ENCODE measurements around the gene ADAM22.

Gene ADAM22

DNA sequence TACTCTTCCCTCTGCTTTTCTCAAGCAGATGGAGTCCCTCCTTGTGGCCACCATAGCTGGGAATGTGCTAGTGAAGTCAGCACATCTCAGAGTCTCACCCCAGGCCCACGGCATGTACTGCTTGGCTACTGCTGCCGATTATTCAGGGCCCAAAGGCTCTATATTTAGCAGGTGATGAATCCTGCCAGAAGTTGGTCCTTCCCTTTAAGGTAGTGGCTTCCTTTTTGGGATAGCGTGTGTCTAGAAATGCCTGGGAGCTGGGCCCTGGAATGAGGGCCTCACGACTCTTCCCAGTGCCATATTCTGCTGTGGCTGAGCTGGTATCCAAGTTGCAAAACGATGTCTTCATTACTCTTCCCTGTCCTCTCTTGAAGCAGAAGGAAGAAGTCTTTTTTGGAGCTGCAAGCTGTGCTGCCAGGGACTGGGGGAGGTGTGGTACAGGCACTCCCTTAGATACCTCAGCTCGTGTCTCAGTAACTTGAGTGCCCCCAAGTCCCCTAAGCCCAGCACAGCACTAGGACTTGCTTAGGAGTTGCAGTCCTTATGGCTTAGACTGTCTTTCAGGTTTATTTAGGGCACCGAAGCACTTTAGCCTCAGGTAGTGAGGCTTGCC is 100.1 kb downstream of the ADAM22 start:
- no peak for DNase-seq (ENCODE audit: low read depth in 3 of 3, low spot score in 1 of 3)

DNA sequence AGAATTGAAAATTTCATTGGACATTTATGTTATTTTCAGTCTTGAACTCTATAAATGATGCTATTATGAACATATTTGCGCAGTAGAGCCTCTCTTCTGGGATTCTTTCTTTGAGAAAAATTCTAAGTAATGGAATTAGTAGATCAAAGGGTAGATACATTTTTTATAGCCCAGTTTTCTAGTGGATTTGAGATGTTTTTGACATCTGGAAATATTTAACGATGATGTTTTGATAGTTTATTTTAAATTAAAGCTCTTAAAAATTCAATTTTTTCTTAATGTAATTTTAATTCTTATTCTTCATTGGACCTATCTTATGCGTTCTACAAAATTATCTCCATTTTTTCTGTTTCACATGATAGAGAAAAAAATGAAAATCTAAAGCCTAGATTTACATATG is 103.0 kb downstream of the ADAM22 start:
- no peak for DNase-seq (ENCODE audit: low read depth in 3 of 3, low spot score in 1 of 3)

DNA sequence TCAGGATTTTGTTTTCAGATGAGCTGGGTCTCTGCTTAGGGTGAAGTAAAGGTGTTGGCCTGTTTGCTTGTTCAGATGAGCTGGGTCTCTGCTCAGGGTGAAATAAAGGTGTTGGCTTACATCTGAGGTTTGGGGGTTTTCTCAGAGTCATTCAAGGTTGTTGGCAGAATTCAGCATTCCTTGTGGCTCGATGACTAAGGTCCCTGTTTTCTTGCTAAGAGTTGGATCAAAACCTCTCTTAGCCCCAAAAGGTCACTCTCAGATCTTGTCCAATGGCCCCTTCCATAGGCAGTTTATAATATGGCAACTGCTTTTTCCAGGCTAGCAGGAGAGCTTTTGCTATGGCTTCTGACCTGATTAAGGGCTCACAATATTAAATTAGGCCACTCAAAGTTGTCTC is 106.6 kb downstream of the ADAM22 start:
- DNase-seq (ENCODE audit: low read depth in 3 of 3, low spot score in 1 of 3) = no peak

DNA sequence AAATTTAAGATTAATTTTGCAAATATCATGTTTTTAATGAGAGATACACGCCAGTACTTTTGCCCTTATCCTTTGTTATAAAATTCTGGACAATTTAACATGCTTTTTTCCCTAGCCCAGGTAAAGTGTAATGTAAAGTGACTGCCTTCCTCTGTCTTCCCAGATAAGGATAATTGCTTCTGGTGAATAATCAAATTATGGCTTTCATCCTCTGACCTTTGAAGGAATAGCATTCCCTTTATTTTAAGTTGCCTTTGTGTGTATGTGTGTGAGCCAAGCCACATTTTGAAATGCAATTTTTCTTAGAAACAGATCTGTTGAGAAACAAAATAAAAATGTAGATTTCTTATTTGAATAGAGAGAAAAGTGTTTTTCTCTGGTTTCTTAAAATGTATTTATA is 107.5 kb downstream of the ADAM22 start:
- no peak for DNase-seq (ENCODE audit: low read depth in 3 of 3, low spot score in 1 of 3)

DNA sequence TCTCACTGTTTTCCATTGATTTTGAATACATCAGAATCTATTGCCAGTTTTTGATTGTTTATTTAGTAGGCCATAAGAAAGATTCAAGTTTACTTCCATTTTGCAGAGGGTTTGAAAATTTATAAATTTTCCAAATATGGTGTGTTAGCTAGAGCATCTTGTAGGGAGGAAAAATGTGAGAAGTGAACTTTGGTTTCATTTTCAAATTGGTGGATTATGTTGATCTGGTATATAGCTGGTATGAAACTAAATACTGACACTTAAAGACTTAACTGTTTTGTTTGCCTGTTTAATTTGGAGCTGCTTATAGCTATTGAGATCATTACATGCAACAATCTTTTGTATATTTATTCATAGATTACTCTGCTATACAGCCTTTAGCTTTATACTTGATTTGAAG is 108.1 kb downstream of the ADAM22 start:
- no peak for DNase-seq (ENCODE audit: low read depth in 3 of 3, low spot score in 1 of 3)

DNA sequence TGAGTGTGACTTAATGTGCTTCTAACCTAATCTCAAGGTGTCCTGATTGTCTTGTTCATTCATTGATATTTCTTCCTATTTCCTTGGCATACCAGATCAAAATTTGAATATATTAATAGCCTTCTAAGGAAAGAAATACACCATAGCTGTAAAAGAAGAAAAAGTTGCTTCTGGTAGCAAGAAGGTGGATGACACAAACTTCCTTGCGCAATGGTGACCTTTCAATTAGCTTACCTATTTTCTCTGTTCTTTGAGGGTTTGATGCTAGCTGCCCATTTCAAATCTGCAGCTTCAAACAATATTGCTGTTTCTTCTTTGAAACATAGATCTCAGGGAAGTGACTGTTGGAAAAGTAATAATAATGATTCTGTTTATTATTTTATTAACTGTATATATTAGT is 108.8 kb downstream of the ADAM22 start:
- DNase-seq (ENCODE audit: low read depth in 3 of 3, low spot score in 1 of 3) = no peak

DNA sequence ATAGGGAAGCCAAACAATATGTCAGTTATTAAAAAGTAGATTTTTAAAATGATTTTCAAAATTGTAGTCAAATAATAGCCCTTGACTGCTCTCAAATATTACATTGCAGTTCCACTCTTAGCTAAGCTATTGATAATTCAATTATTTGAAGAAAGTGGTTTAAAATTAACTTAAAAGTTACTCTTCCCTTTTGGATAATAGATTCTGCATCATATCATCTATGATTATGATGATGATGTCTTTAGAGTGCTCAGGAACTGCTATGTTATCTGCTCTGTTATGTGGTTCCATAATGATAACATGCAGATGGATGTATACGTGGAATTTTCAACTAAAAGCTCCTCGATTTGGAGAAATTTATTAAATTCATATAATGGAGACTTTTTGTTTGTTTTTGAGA is 110.0 kb downstream of the ADAM22 start:
- no peak for DNase-seq (ENCODE audit: low read depth in 3 of 3, low spot score in 1 of 3)

DNA sequence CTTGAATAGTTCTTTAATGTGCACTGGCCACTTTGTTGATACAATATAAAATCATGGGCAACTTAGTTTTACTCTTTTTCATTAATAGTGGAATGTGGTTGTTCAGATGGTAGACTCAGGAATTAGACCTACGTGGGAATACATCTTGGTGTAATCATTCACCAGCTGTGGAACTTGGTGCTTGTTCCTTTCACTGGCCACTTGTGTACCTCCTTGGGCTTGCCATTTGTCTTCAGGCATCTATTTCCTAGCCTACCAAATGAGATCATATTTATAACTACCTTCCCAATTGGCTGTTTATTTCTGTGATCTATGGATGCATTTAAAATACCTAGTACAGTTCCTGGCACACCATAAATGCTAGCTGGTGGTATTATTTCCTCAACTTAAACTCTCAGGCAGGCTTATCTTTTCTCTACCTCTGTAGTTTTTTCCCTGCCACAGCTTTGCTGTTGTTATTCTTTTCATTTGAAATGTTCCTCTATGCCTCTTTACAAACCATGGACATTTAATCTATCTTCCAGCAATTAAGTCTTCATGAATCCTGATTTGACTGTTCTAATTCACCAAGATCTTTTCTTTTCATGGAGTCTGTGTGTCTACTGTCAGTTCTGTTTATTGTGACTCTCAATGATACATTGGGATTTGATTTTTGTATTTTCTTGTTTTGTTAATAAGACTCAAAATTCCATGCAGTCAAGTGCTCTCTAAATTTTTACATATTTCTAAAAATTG is 113.0 kb downstream of the ADAM22 start:
- DNase-seq (ENCODE audit: low read depth in 3 of 3, low spot score in 1 of 3) = no peak

DNA sequence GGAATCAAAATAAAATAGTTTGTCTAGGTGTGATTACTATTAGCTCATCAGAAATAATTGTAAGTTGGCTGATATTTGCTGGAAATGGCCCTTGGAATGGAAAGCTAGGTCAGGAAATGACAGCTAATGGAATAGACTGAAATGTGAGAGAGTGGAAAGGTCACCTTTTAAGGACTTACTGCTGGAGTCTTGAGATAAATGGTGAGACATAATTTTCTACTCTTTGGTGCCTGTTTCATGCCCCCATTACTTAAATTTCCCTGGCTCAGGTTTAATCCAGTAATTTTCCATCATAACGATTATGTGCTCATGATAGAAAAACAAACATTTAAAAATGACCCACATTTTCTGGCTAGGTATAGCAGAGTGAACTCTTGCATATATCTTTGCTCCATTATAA is 123.6 kb downstream of the ADAM22 start:
- no peak for DNase-seq (ENCODE audit: low read depth in 3 of 3, low spot score in 1 of 3)

DNA sequence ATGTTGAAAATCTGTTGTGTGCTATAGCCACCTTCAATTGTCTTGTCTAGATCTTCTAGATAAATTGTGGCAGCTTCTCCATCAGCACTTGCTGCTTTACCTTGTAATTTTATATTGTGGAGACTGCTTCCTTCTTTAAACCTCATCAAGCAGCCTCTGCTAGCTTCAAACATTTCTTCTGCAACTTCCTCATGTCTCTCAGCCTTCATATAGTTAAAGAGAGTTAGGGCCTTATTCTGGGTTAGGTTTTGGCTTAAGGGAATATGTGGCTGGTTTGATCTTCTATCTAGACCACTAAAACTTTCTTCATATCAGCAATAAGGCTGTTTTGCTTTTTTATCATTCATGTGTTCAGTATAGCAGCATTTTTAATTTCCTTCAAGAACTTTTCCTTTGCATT is 128.2 kb downstream of the ADAM22 start:
- DNase-seq (ENCODE audit: low read depth in 3 of 3, low spot score in 1 of 3) = no peak

DNA sequence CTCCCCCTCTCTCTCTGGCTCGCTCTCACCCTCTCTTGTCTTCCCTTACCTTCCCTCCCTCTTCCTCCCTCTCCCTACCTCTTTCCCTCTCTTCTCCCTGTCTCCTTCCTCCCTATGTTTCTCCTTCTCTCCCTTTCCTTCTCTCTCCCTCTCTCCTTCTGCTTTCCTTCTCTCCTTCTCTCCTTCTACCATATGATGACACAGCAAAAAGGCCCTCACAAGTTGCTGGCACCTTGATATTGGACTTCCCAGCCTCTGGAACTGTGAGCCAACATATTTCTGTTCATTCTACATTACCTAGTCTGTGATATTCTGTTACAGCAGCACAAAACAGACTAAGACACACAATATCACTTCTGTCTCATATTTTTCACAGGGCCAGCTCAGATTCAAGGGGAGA is 135.0 kb downstream of the ADAM22 start:
- no peak for DNase-seq (ENCODE audit: low read depth in 3 of 3, low spot score in 1 of 3)

DNA sequence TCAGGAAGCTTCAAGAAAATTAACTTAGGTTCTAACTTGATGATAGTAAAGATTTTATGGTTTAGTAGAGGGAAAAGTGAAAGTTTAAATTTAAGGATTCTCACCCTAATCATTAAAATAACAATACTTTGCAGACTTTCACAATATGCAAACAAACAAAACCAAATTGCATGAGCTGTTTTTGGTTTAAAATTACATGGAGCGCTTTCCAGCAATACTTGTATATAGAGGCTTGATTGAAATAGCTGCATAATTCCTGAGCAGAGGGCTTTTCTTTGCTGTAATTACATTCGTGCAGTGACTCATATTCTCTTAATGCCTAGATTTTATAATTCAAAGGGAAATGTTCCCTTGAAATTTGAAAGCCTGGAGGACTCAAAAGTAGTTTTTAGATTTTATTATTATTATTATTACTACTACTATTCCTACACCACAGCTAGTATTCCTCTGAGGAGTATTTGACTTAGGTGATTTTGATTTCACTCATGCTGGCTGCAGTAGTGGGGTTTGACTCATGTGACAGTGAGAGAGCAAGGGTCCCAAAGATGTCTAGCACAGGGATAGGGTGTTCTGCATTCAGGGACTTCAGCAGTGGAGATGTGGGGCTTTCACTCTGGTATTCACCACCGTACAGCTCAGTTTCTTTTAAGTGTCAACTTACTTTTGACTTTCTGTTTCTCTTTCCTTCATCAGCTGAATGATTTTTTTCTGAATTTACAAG is 138.1 kb downstream of the ADAM22 start:
- no peak for DNase-seq (ENCODE audit: low read depth in 3 of 3, low spot score in 1 of 3)

DNA sequence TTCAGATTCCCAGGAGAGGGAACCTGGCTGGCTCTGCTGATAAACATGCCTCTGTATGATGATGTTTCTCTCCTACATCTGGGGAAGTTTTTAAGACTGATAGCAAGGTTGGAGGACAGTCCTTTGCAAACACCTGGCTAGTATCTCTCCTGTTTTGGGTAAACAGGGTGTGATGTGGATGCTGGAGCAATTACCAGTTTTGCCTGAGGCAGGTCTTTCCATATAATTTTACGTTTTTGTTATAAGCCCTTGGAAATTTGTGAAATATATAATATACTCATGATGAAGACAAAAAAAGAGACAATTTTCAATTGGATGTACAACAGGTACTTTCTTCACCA is 138.6 kb downstream of the ADAM22 start:
- no peak for DNase-seq (ENCODE audit: low read depth in 3 of 3, low spot score in 1 of 3)

DNA sequence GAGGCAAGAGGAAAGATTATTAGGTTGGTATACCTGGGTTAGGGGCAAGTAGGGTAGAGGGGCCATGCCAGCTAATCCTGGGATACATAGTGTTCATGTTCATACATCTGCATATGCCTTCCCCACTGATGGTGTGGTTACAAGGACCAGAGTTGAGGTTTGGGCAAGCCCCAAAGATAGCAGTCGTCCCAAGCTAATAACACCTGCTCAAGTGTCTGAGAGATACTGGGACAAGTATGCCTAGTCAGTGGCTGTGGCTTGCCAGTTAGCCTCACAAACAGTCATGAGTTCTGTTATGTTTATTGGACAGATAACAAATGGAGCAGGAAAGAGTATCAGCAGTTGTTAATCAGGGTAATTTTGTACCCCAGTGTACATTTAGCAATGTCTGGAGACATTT is 139.6 kb downstream of the ADAM22 start:
- no peak for DNase-seq (ENCODE audit: low read depth in 3 of 3, low spot score in 1 of 3)

DNA sequence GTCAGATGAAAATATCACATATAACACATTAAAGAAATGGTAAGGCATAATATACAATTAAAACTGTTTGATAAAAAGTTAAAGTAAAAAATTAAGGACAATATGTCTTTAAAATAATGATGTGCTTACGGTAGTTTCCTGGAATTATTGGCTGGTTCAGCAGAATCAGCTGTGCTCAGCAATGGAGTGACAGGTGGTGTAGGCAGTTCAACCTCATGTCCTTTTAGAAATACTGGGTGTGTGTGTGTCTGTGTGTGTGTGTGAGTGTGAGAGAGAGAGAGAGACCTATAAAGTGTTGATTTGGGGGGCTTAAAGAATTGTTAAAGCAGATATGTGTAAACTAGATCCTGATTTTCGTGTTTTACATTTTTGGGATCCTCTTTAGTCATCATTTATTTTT is 141.2 kb downstream of the ADAM22 start:
- DNase-seq (ENCODE audit: low read depth in 3 of 3, low spot score in 1 of 3) = no peak

DNA sequence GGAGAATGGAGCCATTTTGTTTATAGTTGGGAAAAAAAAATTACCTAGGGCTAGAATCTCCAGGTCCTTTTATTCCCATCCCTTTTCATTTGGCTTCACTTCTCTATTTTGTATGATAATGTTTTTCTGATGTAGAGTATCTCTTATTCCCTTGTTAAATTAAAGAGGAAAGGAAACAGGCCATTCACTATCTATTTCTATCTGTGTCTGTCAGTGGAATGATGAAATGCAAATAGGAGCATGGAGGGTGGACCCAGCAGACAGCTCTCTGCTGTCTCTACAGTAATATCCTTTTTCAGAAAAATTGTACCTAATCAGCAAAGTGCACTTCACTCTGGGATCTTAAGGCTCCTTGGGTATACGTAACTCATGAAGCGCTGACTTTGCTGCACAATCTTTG is 149.8 kb downstream of the ADAM22 start:
- no peak for DNase-seq (ENCODE audit: low read depth in 3 of 3, low spot score in 1 of 3)

DNA sequence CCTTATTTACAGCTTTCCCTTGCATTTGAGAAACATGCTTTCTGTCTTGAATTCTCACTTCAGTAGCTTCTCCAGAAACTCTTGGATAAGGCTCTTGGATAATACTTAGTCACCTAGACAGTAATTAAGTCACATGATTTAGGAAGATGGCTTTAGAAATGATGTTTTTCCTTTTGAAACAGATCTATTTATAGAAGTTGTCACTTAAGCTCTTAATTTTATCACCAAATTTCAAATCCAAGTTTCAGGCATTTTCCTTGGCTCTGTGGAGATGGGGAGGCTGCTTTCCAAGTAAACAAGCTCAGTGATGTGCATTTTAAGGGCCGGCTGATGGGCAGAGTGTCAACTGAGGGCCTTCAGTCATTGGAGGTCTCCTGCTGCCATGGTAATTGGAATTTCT is 155.5 kb downstream of the ADAM22 start:
- DNase-seq (ENCODE audit: low read depth in 3 of 3, low spot score in 1 of 3) = no peak

DNA sequence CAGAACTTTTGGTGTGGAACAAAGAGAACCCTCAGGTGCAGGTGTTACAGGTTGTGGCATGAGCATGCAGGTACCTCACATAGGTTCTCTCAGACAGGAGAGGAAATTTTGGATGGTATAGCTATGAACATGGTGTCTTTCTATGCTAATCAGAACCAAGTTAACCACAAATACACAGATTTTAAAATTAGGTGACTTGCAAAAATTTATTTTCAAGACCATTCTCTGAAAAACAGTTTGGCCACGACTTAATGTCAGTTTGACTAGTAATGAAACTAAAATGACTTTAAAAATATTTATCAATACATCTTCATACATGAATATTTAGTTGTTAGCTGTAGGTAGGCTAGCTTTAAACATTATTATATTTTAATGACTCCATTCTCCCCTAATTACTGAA is 156.2 kb downstream of the ADAM22 start:
- no peak for DNase-seq (ENCODE audit: low read depth in 3 of 3, low spot score in 1 of 3)

DNA sequence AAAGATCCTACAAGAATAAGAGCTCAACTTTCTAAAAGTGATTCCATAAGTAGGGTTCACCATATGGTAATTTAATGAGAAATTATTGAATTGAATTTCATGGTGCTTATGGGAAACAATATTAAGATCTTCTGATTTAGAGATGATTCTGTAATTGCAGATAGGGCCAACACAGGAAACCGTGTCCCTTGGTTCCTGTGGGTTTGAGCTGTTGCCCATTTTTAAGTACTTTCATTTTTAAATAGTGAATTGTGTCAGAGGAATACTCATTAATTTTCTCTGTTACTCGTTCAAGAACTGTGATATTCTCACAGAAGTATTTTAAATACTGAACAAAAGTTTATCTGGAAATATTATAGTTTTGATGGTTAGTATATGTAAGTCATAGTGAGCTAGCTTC is 156.6 kb downstream of the ADAM22 start:
- DNase-seq (ENCODE audit: low read depth in 3 of 3, low spot score in 1 of 3) = no peak

DNA sequence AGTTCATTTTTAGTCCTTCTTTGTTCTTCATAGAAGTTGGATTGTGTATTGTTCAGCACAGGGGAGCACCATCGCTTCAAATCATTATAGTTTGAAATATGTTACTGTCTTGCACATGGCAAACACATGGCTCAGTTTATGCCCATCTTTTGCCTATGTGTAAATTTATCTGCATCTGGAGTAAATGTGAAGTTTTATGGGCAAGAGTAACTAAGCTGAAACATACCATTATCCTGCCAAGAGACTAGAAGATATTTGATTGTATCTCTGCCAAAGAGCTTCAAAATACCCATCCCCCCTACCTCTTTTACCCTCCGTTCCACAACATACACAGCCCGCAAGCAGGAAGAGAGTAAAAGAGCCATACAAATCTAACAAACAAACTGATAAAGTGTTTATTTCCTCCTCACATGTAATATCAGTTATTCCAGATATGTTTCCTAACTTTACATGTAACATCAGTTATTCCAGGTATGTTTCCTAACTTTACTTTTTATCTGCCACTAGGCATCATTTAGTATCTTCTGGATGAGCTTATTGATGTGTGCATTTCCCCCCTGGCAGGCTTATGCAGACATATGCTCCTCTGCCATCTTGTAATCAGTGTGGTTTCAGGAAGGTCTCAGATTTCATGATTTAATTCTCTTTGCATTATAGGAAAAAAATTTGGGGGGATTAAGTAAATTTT is 158.1 kb downstream of the ADAM22 start:
- DNase-seq (ENCODE audit: low read depth in 3 of 3, low spot score in 1 of 3) = no peak

DNA sequence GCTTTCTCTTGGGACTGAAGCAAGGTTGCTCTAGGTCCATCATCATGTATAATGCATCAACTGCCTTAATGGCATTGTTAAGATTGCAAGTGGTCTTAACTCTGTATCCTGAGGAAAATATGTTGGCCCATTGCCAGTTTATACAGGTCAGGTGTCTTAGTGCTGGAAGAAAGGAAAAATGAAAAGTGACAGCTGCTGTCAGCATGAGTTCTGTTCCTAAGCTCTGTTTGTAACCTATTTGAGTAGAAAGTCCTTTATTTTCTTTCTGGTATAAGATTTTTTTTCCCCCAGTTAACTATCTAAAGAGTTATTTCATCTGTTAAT is 158.6 kb downstream of the ADAM22 start:
- no peak for DNase-seq (ENCODE audit: low read depth in 3 of 3, low spot score in 1 of 3)

DNA sequence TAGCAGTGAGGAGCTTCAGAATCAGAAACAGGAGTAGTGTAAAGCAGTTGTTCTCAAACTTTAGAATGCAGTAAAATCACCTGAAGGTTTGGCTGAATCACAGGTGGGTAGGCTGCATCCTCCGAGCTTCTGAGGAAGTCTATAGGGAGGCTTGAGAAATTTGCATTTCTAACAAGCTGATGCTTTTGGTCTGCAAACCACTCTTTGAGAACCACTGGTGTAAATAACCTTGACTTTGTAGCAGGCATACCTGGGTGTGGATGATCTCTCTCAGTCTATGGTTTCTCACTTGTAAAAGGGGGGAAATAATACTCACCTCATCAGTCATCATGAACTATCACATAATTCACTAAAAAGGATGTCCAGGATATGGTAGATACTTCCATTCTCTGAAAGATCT is 167.7 kb downstream of the ADAM22 start:
- DNase-seq (ENCODE audit: low read depth in 3 of 3, low spot score in 1 of 3) = no peak

Measured in stimulated activated CD4-positive, alpha-beta T cell treated with anti-CD3 and anti-CD28 coated beads, TNF-alpha, amount 100 ng/mL, for 1 hour (primary cell).